ENCODE measurements around the gene MUC6. TPM values are rescaled to one million over a fixed set of nuclear protein-coding genes. Genes with fewer than 3 reads are reported as not detected.

The MUC6 gene
- total RNA-seq, 1 experiment from 2014 or later, result not detected

DNA sequence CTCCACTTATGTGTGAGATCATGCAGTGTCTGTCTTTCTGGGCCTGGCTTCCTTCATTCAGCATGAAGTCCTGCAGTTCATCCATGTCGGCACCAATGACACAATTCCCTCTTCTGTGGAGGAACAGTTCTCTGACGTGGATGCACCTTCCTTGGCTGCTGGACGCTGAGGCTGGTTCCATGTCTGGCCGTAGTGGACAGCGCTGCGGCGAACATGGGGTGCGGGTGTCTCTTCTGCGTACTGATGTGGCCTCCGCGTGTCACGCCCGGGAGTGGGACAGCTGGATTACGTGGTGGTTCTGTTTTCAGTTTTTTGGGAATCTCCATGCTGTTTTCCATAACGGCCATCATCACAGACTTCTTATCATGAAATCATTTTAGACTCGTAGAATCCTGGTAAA is 21.3 kb upstream of the MUC6 start:
- Histone ChIP-seq H3K36me3 (ENCODE audit: insufficient read depth, low read length, poor library complexity, severe bottlenecking) (no peaks in the 10 kb centered on the region), H3K9me3 (ENCODE audit: low read depth, low read length, poor library complexity, severe bottlenecking) (no peaks in the 10 kb centered on the region), H3K4me1 (ENCODE audit: insufficient read depth, low read length, poor library complexity, severe bottlenecking) (no peaks in the 10 kb centered on the region), H3K4me3 (ENCODE audit: low read depth, low read length, poor library complexity, severe bottlenecking) (no peak overlapping the region), H3K27ac (ENCODE audit: low read depth, low read length, poor library complexity, severe bottlenecking) (no peak overlapping the region), H3K27me3 (replicated peaks; ENCODE audit: insufficient read depth, low read depth, low read length, poor library complexity) (no peaks in the 10 kb centered on the region)
- no TSS peak for BruUV-seq (replicated peaks)
- CTCF ChIA-PET, result no interaction called here
- POLR2A ChIA-PET (ENCODE audit: low non-redundant PET), result interaction anchor here (0.7 kb wide), 1 partner anchor 84 kb away, joined by 3 read pairs; no protein-coding TSS in a partner anchor
- no peak for TF ChIP-seq EZH2 (IDR thresholded peaks at IDR 0.05; ENCODE audit: borderline replicate concordance, low read depth, low read length, poor library complexity, severe bottlenecking)
- TF ChIP-seq, protein P1, sequence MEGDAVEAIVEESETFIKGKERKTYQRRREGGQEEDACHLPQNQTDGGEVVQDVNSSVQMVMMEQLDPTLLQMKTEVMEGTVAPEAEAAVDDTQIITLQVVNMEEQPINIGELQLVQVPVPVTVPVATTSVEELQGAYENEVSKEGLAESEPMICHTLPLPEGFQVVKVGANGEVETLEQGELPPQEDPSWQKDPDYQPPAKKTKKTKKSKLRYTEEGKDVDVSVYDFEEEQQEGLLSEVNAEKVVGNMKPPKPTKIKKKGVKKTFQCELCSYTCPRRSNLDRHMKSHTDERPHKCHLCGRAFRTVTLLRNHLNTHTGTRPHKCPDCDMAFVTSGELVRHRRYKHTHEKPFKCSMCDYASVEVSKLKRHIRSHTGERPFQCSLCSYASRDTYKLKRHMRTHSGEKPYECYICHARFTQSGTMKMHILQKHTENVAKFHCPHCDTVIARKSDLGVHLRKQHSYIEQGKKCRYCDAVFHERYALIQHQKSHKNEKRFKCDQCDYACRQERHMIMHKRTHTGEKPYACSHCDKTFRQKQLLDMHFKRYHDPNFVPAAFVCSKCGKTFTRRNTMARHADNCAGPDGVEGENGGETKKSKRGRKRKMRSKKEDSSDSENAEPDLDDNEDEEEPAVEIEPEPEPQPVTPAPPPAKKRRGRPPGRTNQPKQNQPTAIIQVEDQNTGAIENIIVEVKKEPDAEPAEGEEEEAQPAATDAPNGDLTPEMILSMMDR (conservative IDR thresholded peaks at IDR 0.05; ENCODE audit: low read depth, low read length), result no peak
- intact Hi-C loops (cut with micrococcal nuclease; ENCODE audit: unreplicated experiment), result no loop called here
- no peak for DNase-seq (ENCODE audit: low spot score)

DNA sequence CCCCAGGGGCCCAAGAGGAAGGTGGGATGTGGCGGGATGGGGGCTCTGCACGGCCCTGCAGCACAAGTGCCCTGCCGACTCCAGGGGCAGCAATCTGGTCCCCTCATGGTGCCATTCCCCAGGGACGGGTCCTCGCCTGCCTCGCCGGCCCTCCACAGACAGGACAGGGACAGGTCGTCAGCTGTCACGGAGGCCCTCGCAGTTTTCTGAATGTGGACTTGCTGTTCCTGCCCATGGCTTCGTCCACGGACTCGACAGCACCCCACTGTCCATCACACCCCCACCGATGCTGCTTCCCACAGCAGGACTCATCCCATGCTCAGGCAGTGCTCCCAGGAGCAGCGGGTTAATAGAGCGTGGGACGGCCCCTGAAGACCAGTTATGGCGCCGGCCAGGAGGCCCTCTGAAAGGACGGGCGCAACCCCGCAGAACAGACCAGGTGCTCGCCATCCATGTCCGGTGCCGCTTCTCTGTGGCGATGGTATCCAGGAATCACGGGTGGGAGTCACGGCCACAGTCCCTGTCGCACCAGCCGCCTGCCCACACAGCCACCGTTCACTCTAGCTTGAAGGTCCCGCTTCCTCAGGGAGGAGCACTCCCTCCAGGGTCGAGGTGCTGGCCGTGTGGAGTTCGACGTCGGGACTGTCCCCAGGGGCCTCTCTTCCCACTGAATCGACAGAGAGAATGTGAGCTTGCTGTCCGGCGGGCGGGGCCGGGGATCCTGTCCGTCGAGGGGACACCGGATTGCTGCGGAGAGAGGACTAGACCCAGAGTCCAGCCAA is 19.7 kb upstream of the MUC6 start:
- no peaks in the 10 kb centered on the region for H3K36me3 ChIP-seq (ENCODE audit: insufficient read depth, low read length, poor library complexity, severe bottlenecking)
- DNase-seq (ENCODE audit: low spot score), result no peak

DNA sequence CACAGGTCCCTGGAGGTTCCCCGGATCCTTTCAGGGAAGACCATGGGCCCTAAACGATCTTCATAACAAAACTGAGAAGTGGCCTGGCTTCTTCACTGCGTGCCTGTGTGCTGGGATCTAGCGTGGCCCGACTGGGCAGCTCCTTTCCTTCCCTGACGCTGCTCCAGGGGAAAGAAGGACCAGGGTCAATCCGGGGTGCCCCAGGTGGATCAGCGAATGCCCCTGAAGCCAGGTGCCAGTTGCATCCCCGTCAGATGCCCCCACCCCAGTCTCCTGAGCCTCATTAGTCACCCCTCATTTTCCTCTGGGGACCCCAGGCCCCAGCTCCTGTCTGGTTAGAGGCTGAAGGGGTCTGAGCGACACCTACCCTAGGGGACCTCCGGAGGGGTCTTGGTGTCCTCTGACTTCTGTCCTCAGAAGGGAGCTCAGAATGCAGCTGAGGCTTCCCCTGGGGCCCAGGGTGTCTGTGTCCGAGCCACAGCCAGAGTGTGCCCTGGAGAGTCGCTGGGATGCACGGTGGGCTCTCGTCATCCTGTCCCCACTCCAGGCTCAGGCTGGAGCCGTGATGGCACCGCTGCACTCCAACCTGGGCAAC is 18.7 kb upstream of the MUC6 start:
- TF ChIP-seq, protein P1 (conservative IDR thresholded peaks at IDR 0.05; ENCODE audit: low read depth, low read length), result no peak
- TF ChIP-seq EZH2 (IDR thresholded peaks at IDR 0.05; ENCODE audit: borderline replicate concordance, low read depth, low read length, poor library complexity, severe bottlenecking), result no peak
- POLR2A ChIA-PET (ENCODE audit: low non-redundant PET), result no interaction called here
- DNase-seq (ENCODE audit: low spot score), result no peak
- Histone ChIP-seq H3K4me1 (ENCODE audit: insufficient read depth, low read length, poor library complexity, severe bottlenecking) (no peaks in the 10 kb centered on the region), H3K9me3 (ENCODE audit: low read depth, low read length, poor library complexity, severe bottlenecking) (no peaks in the 10 kb centered on the region), H3K27ac (ENCODE audit: low read depth, low read length, poor library complexity, severe bottlenecking) (no peak overlapping the region), H3K4me3 (ENCODE audit: low read depth, low read length, poor library complexity, severe bottlenecking) (no peak overlapping the region), H3K27me3 (replicated peaks; ENCODE audit: insufficient read depth, low read depth, low read length, poor library complexity) (no peaks in the 10 kb centered on the region), H3K36me3 (ENCODE audit: insufficient read depth, low read length, poor library complexity, severe bottlenecking) (no peaks in the 10 kb centered on the region)
- intact Hi-C loops (cut with micrococcal nuclease; ENCODE audit: unreplicated experiment), result no loop called here
- CTCF ChIA-PET, result no interaction called here
- no TSS peak for BruUV-seq (replicated peaks)

More for the DNA sequence above, 19.7 kb upstream of the MUC6 start:
- POLR2A ChIA-PET (ENCODE audit: low non-redundant PET), result no interaction called here
- no TSS peak for BruUV-seq (replicated peaks)
- no peaks in the 10 kb centered on the region for H3K4me1 ChIP-seq (ENCODE audit: insufficient read depth, low read length, poor library complexity, severe bottlenecking)
- no peaks in the 10 kb centered on the region for H3K27me3 ChIP-seq (replicated peaks; ENCODE audit: insufficient read depth, low read depth, low read length, poor library complexity)
- CTCF ChIA-PET, result no interaction called here
- H3K9me3 ChIP-seq (ENCODE audit: low read depth, low read length, poor library complexity, severe bottlenecking), result no peaks in the 10 kb centered on the region
- no peak for TF ChIP-seq EZH2 (IDR thresholded peaks at IDR 0.05; ENCODE audit: borderline replicate concordance, low read depth, low read length, poor library complexity, severe bottlenecking)
- TF ChIP-seq, protein P1 (conservative IDR thresholded peaks at IDR 0.05; ENCODE audit: low read depth, low read length), result no peak
- no peak overlapping the region for H3K27ac ChIP-seq (ENCODE audit: low read depth, low read length, poor library complexity, severe bottlenecking)
- intact Hi-C loops (cut with micrococcal nuclease; ENCODE audit: unreplicated experiment), result no loop called here
- H3K4me3 ChIP-seq (ENCODE audit: low read depth, low read length, poor library complexity, severe bottlenecking), result no peak overlapping the region
